Thoracic aorta (tissue), 2 donors: ENCODE data around the gene YEATS2. TPM values are rescaled to one million over a fixed set of nuclear protein-coding genes. Genes with fewer than 3 reads are reported as not detected.

Experiments used
- ATAC-seq: fragments of 150-250 bp; one replicate; pipeline ENCODE4 v1.8.0; 2017; ENCODE audit warnings: low read depth; ENCODE audit not compliant: insufficient number of reproducible peaks, low FRiP score
- DNase-seq: peaks from one replicate; pipeline ENCODE4 v3.0.0-alpha.2; 2020; ENCODE audit warnings: low spot score
- H3K27ac ChIP-seq, 2 donors: fragments of 200-600 bp; sonication (generic); 1 replicate in 1 of 2; 2 replicates in 1 of 2; pipeline ENCODE4 v1.5.1; 2016; ENCODE audit warnings: mild to moderate bottlenecking in 2 of 2, moderate library complexity in 2 of 2
- H3K27me3 ChIP-seq: fragments of 200-600 bp; sonication (generic); replicated peaks from 2 replicates; pipeline ENCODE4 v1.6.0; 2016; ENCODE audit warnings: mild to moderate bottlenecking; ENCODE audit not compliant: insufficient read depth
- H3K36me3 ChIP-seq: fragments of 200-600 bp; sonication (generic); one replicate; pipeline ENCODE4 v1.5.1; 2016
- H3K4me1 ChIP-seq, 2 donors: fragments of 200-600 bp; sonication (generic); 1 replicate in 1 of 2; 2 replicates in 1 of 2; pipeline versions ENCODE4 v1.5.1 to v1.6.0; 2016; ENCODE audit warnings: low read depth in 2 of 2, mild to moderate bottlenecking in 1 of 2; ENCODE audit not compliant: control insufficient read depth in 1 of 2
- H3K4me3 ChIP-seq: fragments of 200-600 bp; sonication (generic); 2 replicates; pipeline ENCODE4 v1.5.1; 2016; ENCODE audit warnings: mild to moderate bottlenecking
- H3K9me3 ChIP-seq: fragments of 200-600 bp; sonication (generic); 2 replicates; pipeline ENCODE4 v1.5.1; 2016
- CTCF ChIP-seq: fragments of 200-600 bp; sonication (generic); IDR thresholded peaks from one replicate; pipeline ENCODE4 v1.5.1; 2019; ENCODE audit warnings: antibody characterized with exemption
- total RNA-seq, 2 donors: library from RNA; depleted of rRNA; stranded (reverse); fragments of >200 nt; gene quantifications; one replicate each; pipeline versions ENCODE4 v1.1.0 to v1.2.3, GENCODE V29; 2016

Gene YEATS2
- total RNA-seq, 2 donors from 2014 or later, result 25.3 to 34.2 TPM

GRCh38 chr3:183845090-183845489 lies 147.5 kb downstream of the YEATS2 start:
- peaks cover 37% of the 10 kb centered on the region for H3K36me3 ChIP-seq
- no peak for ATAC-seq
- no peak for TF ChIP-seq CTCF
- H3K4me1 ChIP-seq, result no peaks in the 10 kb centered on the region
- H3K27ac ChIP-seq, result no peak overlapping the region
- no peaks in the 10 kb centered on the region for H3K27me3 ChIP-seq
- DNase-seq, result no peak
- H3K9me3 ChIP-seq, result no peaks in the 10 kb centered on the region
- H3K4me3 ChIP-seq, result no peak overlapping the region

- TF ChIP-seq CTCF, result no peak
- H3K27ac ChIP-seq, result no peak overlapping the region
- no peaks in the 10 kb centered on the region for H3K27me3 ChIP-seq
- no peaks in the 10 kb centered on the region for H3K9me3 ChIP-seq
- no peaks in the 10 kb centered on the region for H3K4me1 ChIP-seq
- no peak overlapping the region for H3K4me3 ChIP-seq
- ATAC-seq, result no peak
- no peak for DNase-seq
- H3K36me3 ChIP-seq, result peaks cover 34% of the 10 kb centered on the region
Observed at GRCh38 chr3:183845608-183846288, 148.2 kb downstream of the YEATS2 start.

- TF ChIP-seq CTCF, result no peak
- Histone ChIP-seq H3K27me3 (no peaks in the 10 kb centered on the region), H3K36me3 (peaks cover 8% of the 10 kb centered on the region), H3K9me3 (no peaks in the 10 kb centered on the region), H3K4me3 (no peak overlapping the region), H3K4me1 (no peaks in the 10 kb centered on the region), H3K27ac (no peak overlapping the region)
- DNase-seq (no peak), ATAC-seq (no peak)
Observed at GRCh38 chr3:183854318-183855035, 156.9 kb downstream of the YEATS2 start.

- no peak for DNase-seq
- Histone ChIP-seq H3K27me3 (no peaks in the 10 kb centered on the region), H3K4me3 (no peak overlapping the region), H3K4me1 (no peaks in the 10 kb centered on the region), H3K9me3 (no peaks in the 10 kb centered on the region), H3K36me3 (peaks cover 27% of the 10 kb centered on the region), H3K27ac (no peak overlapping the region)
- no peak for ATAC-seq
- no peak for TF ChIP-seq CTCF
Observed at GRCh38 chr3:183857863-183858262, 160.3 kb downstream of the YEATS2 start.

Other genes with a start within 250 kb of the YEATS2 start
- gene KLHL6, start 142.1 kb upstream of the YEATS2 start, total RNA-seq, result 10 to 100 TPM in 1 of 2 donors, 1 to 10 TPM in 1; 6.6 to 10.2 TPM
- 10 to 100 TPM; 42.6 to 91.7 TPM for gene KLHL24, start 62.2 kb upstream of the YEATS2 start, total RNA-seq
- gene MAP6D1, start 127.8 kb downstream of the YEATS2 start, total RNA-seq, result 1 to 10 TPM; 4.3 to 9.5 TPM
- gene PARL, start 187.1 kb downstream of the YEATS2 start, total RNA-seq, result 10 to 100 TPM; 36.4 to 44.5 TPM